SKM-1 treated with dmso at 0.1 percent for 144 hours (cell line): ENCODE data around the gene VPS37C.

ENCODE experiments used
- DNase-seq: peaks from one replicate; lab custom pipeline; 2025; ENCODE audit not compliant: unreplicated experiment; lab: John Stamatoyannopoulos, UW

VPS37C gene

DNA sequence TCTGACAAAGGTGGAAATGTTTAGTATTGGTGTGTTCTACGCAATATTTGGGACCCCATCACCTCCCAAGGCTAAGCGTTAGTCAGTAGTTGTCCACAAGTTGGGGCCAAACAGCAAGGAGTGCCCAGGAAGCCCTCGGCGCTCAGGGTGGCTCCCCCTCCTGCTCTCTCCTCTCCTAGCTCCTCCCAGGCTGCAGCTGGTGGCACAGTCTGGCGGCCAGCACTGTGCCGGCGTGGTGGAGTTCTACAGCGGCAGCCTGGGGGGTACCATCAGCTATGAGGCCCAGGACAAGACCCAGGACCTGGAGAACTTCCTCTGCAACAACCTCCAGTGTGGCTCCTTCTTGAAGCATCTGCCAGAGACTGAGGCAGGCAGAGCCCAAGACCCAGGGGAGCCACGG, 42.2 kb downstream of the VPS37C start:
- DNase-seq: no peak

DNA sequence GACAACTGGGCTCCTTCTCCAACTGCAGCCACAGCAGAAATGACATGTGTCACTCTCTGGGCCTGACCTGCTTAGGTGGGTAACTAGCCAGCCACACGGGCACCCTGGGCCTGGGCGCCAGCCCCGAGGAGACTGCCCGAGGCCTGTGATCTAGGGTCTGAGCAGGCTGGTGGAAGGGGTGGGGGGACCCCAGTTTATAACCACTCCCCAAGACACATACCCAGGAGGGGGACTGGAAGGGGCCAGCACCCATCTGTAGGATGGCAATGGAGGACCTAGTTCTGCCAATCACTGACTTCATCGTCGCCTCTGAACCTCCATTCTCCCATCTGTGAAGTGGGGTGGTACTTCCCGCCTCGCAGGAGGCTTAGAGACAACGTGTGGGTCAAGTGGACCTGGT, 42.8 kb downstream of the VPS37C start:
- no peak for DNase-seq

DNA sequence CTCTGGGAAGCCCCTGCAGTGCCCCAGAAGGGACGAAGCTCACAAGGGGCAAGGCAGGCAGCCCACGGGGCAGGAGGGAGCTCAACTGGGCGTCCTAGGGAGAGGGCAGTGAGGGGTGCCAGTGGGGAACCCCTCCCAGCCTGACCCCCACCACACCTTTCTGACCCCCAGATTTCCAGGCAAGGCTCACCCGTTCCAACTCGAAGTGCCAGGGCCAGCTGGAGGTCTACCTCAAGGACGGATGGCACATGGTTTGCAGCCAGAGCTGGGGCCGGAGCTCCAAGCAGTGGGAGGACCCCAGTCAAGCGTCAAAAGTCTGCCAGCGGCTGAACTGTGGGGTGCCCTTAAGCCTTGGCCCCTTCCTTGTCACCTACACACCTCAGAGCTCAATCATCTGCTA, 43.2 kb downstream of the VPS37C start:
- DNase-seq: no peak

DNA sequence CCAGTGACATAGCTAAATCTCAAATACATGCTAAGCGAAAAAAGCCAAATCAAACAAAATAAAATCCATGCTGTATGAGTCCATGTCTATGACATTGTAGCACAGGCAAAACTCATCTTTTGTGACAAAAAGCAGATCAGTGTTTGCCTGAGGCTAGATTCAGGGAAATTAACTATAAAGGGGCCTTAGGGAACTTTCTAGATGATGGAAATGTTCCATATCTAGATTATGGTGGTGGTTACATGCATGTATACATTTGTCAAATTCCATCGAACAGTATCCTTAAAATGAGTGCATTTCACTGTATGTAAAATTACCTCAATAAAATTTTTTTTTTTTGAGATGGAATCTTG, 44.1 kb downstream of the VPS37C start:
- no peak for DNase-seq

DNA sequence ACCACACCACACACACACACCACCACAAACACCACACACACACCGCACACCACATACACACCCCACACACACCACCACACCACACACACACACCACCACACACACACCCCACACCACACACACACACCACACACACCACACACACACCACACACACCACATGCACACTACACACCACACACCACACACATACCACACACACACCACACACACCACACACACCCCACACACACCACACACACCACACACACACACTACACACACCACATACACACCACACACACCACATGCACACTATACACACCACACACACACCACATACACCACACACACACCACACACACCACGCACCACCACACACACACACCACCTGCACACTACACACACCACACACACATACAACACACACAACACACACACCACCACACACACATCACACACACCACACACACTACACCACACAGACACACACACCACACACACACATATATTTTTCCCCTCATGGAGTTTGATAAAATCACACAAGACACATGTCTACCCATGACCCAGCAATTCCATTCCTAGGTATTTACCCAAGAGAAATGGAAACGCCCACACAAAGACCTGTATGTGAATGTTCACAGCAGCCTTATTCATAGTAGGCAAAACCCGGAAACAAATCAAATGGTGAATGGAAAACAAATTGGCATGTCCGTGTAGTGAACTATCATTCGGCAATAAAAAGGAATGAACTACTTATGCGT, 44.6 kb downstream of the VPS37C start:
- no peak for DNase-seq

DNA sequence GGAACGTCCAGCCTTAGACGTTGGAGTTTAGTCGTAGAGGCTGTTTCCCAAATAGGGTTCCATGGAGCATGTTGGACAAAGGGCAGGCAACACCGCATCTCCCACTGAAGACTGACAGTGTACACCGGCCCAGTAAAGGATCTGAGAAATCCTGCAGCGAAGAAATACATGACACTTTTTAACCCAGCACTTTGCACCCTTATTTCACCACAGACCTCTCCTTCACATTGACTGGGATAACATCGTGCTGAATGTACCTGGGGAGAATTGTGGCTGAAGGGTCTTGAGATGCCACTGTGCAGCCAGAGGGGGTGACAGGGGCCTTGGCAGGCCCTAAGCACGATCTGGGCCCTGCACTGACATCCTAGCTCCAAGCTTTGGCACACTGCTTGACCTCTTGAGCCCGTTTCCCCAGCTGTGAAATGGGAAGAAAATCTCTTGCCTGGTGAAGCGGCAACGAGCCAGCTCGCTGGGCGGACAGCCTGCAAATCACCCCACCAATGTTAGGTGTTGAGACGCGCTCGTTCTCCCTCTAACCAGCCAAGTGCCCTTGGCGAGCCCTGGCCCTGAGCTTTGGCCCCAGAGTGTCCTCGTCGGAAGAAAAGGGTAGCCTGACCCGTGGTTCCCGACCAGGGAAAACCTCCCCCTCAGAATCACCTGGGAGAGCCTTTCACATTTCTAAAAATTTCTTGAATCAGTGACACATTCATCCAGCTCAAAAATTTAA, 45.6 kb downstream of the VPS37C start:
- no peak for DNase-seq

DNA sequence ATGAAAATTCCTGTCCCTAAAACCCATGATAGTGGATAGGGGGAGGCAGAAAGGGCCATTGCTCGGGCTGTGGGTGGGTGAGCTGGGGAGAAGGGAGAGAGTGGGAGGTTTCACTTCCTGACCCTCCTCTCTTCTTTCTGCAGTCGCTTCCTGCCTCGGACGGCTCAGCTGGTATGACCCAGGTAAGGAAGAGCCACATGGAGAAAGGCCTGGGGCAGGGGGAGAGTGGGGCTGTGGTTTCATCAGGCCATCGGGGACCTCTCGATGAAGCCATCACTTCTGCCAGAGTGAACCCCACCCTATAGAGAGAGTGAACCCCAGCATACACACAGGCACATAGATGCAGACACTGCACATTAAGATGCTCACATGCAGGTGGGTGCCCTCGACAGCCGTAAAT, 46.3 kb downstream of the VPS37C start:
- DNase-seq: no peak

DNA sequence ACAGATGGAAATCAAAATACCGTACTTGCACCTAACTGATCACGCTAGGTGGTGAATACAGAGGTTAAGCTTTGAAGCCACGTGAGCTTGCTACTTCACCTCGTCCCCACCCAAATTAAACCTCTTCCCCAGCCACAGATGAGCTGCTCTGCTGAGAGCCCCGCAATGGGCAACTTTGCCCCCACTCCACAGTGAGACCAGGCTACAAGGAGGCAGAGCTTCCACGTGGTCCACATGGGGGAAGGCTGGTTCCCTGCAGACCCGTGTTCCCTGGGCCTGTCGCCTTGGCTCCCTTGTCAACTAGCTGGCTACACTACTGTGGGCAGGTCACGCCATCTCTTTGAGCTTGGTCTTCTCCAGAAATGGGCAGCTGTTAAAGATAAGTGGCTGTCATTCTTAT, 48.0 kb downstream of the VPS37C start:
- DNase-seq: no peak

DNA sequence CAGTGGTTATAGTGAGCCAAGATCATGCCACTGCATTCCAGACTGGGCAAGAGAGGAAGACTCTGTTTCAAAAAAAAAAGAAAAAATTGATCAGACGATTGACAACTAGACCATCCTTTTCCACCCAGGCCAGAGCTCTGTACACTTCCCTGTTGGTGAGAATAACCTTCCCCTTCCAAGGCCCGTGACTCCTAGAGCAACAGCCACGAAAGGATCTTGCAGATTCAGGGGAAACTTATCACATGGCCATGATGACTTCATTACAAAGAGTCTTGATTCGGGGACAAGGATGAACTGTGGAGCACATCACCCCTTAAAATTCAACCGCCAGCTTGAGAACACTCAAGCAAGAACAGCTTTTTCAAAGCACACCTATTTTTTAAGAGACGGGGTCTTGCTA, 48.7 kb downstream of the VPS37C start:
- DNase-seq: no peak

DNA sequence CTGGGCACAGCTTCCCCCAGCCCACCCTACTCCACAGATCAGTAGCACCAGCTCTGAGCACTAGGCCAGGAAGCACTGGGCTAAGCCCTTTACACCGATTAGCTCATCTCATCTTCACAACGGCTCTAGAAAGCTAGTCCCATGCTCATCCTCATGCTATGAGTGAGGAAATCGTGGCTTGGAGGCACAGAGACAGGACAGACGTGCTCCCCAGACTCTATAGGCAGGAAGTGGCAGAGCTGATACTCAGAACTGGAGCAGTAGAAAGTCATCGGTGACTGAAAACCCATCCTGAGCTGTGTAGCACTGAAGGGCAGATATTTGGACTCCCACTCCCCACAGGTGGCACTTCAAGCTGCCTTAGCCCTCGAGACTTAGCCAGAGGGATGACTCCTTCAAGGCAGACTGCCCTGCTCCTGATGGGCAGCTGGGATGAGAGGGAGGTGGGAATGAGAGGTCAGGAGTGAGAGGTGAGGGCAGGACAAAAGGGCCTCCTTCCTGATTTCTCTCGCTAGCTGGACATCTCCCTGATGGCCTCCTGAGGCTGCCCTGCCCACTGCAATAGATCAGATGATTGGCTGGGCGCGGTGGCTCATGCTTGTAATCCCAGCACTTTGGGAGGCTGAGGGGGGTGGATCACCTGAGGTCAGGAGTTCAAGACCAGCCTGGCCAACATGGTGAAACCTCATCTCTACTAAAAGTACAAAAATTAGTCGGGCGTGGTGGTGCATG, 49.3 kb downstream of the VPS37C start:
- no peak for DNase-seq

DNA sequence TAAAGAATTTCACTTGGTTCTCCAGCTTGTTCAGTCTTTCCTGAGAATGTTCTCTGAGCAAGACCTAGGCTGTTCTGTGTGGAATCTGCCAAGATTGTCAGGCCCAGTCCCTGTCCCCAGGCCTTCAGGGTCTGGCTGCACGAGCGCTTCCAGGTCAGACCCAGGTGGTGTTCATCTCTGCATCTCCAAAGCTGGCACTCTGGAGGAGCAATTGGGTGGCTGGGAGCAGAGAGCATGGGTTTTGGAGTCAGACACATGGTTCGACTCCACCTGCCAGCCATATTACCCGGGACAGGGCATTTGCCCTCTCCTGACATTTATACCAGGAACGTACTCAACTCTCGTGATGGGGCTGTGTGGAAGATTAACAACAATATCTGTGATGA, 50.2 kb downstream of the VPS37C start:
- no peak for DNase-seq

DNA sequence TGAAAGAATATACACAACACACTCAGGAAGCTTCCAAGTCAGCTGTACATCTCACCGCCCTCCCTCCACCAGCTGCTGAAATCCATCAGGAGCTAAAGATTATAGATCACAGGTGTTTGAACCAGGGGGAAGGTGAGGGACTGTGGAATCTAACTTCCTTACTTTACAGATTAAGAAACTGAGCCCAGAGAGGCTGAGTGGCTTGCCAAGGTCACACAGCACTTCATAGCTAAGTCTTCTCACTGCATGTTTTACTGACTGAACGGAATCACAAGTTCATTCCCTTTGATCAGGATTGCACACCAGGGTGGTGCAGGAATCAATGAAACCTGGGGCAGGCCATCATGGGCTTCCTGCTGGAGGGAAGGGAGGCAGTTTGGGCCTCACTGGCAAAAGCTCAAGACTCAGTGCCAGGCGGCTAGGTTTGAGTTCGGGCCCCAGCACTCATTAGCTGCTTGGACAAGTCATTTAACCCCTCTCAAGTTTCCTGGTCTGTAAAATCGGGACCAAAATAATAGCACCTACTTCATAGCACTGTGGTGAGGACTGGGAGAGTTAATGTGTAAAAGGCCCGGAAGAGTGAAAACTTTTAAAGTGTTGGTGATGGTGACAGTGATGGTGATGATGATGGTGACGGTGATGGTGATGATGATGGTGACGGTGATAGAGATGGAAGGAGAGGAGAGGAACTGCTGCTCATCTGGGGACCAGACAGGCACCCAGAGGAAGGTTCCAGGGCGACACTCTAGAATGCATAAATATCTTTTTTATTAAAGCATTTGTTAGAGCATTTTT, 50.8 kb downstream of the VPS37C start:
- DNase-seq: no peak

DNA sequence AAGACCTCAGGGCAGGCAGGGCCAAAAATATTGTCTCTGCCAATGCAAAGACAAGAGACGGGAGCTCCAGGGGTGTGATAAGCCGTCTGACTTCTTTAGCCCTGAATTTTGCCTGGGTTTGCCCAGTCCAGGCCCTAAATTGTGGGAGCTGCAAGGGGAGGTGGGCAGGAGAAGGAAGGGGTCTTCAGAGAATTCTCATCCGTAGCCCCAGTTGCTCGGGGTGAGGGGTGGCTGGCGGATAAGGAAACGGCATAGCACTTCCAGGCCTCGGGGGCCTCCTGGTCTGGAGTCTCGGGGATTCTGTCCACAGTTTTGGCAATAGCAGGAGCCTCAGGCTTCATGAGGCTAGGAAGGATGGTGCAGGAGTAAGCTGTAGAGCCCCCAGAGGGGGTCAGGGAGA, 51.6 kb downstream of the VPS37C start:
- DNase-seq: no peak

DNA sequence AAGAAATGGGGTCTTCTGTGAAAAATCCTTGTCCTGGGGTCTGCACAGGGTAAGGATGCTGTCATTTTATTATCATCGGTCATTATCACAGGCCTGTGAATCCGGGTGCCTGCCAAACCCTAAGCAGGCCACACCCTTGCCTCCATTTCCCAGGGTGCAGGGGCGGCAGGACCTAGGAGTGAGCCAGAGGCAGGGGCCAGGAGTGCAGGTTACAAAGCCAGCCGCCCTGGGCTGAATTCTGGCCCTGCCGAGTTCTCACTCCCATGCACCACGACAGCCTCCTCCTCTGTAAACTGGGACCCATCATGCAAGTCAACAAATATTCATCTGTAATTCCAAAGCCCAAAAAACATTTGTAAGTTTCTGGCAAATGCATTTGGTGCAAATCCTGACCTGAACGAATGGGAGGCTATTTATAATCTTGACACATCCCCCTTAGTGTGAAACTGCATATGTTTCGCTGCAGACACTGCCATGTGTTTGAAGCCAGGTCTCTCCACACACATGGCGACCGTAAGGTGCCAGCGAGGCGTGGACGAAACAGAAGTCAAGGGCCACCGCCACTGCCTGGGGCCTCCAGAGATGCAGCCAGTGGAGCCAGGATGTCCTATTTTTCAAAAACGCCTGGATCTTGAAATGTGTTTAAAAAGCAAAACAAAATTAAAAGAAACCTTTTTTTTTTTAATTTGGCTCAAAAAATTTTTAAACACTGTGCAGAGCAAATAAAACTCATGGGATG, 52.2 kb downstream of the VPS37C start:
- no peak for DNase-seq

DNA sequence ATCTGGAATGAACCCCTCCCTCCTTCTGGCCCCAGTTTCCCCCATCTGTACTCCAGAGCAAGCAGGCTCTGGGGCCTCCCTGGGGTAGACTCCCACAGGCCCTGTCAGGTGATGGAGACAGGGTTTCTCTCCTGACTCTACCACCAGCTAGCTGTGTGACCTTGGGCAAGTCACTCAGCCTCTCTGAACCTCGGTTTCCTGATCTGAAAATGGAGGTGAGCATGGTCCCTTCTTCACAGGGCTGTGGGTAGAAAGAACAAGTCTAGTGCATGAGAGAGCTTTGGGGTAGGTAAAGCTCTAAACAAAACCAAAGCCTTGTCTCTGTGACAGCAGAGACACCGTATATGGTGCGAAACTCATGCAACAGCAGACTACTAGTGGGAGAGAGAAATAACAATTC, 53.3 kb downstream of the VPS37C start:
- no peak for DNase-seq

DNA sequence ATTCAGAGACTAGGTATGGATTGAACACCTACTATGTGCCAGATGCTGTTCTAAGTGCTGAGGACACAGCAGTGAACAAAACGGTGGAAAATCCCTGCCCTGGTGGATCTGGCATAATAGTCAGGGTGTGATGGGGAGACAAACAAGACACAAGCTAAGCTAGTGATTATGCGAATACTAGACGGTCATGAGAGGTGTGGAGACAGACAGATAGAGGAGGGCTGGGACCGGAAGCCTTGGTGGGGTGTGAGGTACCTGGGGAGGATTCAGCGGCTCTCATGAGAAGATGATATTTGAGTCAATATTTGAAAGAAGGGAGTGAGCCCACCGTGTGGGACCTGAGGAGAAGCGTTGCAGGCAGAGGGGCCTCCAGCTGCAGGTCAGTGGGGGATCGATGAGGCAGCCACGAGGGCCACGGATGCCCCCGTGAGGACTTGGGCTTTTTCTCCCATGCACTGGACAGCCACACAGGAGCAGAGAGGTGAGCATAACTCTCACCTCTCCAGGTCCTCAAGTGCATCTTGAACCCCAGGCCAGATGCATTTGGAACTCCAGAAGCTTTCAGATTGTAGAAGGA, 54.2 kb downstream of the VPS37C start:
- no peak for DNase-seq

DNA sequence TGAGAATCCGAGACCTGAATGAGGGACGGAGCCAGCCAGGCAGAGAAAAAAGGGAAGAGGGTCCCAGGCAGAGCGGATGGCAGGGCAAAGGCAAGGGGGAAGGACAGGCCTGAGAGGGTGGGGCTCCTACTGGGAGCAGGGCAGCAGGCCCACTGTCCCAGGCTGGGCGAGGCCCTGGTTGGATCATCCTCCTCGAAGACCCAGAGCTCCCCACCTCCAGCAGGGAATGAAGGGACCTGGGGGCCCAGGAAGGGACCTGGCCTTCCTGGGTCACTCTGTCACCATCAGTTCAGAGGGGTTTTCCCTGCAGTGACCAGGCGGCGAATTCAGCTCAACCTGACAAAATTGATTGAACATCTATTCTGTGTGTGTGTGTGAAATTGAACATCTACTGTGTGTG, 54.9 kb downstream of the VPS37C start:
- no peak for DNase-seq

DNA sequence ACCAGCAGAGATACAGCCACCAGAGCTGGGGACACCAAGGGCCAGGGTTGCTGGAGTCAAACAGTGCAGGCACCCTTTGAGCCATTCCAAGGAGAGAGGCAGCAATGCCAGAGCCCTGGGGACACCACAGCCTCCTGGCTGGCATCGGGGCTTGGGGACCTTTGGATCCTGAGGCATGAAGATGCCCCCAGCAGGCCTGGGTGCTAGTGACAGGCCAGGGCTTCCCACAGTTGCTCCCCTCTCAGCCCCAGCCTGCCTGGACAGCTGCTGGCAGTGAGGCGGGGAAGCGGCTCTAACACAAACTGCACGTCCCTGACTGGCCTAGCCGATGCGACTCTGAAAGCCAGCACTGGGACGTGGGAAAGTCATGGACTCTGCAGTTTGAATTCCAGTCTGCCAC, 56.3 kb downstream of the VPS37C start:
- no peak for DNase-seq

DNA sequence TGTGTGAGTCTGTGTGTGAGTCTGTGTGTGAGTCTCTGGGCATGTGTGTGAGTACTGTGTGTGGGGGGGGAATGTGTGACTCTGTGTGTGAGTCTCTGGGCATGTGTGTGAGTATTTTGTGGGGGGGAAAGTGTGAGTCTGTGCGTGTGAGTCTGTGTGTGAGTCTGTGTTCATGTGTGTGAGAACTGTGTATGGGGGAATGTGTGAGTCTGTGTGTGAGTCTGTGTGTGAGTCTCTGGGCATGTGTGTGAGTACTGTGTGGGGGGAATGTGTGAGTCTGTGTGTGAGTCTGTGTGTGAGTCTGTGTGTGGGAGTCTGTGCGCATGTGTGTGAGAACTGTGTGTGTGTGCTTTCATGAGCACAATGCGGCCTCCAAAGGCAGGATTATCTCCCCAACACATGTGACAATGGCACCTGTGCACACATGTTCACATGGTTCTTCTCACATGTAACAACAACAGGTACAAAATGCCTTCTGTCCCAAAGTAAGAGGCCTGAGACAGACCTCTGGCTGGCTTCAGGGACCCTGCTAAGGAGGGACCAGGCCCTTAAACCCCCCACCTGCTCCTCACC, 57.3 kb downstream of the VPS37C start:
- DNase-seq: no peak
